ENCODE data around the gene VENTX.

The VENTX gene

DNA sequence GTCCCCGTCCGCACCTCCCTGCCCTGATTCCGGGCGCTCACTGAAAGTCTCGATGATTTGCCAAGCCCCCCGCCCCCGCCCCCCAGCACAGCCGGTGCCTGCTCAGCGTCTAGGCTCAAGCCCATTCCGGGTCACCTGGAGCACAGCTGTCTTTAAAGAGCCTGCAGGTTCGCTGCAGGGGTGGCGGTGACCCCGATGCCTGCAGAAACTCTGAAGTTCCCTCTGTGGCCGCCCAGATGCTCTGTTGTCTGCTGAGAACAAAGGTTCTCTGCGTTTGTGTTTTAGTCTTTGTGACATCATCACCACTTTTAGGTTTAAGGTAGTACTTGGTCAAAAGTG is 780 bp downstream of the VENTX start:
- no peak overlapping the region for H3K4me3 ChIP-seq (ENCODE audit: low read depth, low read length)
- TF ChIP-seq, protein P1, sequence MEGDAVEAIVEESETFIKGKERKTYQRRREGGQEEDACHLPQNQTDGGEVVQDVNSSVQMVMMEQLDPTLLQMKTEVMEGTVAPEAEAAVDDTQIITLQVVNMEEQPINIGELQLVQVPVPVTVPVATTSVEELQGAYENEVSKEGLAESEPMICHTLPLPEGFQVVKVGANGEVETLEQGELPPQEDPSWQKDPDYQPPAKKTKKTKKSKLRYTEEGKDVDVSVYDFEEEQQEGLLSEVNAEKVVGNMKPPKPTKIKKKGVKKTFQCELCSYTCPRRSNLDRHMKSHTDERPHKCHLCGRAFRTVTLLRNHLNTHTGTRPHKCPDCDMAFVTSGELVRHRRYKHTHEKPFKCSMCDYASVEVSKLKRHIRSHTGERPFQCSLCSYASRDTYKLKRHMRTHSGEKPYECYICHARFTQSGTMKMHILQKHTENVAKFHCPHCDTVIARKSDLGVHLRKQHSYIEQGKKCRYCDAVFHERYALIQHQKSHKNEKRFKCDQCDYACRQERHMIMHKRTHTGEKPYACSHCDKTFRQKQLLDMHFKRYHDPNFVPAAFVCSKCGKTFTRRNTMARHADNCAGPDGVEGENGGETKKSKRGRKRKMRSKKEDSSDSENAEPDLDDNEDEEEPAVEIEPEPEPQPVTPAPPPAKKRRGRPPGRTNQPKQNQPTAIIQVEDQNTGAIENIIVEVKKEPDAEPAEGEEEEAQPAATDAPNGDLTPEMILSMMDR (IDR thresholded peaks at IDR 0.05; ENCODE audit: low read depth, low read length): no peak

DNA sequence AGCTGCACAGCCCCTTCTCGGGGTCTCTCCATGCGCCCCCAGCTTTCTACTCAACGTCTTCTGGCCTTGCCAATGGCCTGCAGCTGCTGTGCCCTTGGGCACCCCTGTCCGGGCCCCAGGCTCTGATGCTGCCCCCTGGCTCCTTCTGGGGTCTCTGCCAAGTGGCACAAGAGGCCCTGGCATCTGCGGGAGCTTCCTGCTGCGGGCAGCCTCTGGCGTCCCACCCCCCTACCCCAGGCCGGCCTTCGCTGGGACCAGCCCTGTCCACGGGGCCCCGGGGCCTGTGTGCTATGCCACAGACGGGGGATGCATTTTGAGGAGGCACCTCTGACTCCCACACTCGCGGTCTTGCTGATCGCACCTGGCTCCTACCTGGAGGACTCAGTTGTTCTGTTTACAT is 2.3 kb downstream of the VENTX start:
- TF ChIP-seq, protein P1 (IDR thresholded peaks at IDR 0.05; ENCODE audit: low read depth, low read length): no peak

DNA sequence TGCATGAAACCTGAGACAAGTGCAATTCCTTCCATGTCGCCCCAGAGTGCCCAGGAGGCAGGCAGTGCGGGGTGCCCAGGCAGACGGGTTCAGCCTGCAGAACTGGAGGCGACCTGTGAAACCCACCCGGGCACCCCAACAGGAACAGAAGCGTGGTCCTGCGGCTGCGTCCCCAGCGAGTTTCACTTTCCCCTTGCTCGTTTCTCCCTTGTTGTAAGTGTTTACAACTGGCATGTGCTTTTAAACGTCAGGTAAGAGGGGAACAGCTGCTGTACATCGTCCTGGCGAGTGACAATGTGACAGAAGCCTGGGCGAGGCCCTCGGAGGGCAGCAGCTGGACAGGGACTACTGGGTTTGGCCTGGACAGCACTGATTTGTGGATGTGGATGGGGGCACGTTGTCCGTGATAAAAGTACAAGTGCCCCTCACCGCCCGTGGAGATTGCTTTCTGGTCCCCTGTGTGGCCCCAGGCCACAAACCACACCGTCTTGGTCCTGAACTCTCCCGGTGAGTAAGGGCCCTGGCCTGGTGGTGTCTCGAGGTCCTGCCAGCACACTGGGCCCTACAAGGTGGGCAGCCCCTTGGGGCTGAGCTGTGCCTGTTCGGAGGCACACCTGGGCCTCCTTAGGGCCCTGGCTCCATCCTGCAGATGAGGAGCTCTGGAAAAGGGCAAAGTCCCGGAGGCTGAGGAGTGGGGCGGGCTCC is 4.0 kb downstream of the VENTX start:
- TF ChIP-seq, protein P1 (IDR thresholded peaks at IDR 0.05; ENCODE audit: low read depth, low read length): no peak
- H3K4me3 ChIP-seq (ENCODE audit: low read depth, low read length): no peak overlapping the region

More for the DNA sequence above, 2.3 kb downstream of the VENTX start:
- no peak overlapping the region for H3K4me3 ChIP-seq (ENCODE audit: low read depth, low read length)

DNA sequence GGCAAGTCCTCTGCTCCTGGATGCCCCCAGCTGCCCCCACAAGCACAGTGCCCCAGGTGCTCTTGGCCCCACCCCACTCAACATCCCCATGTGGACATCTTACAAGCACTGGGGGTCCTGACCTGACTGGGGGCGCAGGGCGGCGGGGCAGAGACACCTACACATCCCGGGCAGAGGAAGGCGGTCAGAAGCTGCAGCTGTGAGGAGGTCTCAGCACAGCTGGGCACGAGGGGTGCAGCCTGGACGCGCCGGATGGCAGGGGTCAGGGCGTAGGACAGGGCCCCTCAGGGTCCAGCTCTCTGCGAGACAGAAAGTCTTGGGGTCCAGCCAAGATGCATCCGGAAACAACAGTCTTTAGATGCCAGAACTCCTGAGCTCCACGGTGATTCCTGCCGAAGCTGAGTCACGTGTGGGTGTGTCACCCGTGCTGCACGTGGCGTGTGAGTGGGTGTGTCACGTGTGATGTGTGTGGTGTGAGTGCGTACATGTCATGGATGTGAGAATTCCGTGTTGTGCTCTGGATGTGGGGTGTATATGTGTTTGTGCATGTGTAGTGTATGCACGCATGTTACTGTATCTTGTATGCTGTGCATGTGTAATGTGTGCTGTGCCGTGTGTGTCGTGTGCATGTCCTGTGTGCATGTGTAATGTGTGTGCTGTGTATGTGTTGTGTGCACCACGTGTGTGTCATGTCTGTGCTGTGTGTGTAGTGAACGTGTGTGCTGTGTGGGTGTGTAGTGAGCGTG is 5.1 kb downstream of the VENTX start:
- TF ChIP-seq, protein P1 (IDR thresholded peaks at IDR 0.05; ENCODE audit: low read depth, low read length): no peak
- H3K4me3 ChIP-seq (ENCODE audit: low read depth, low read length): no peak overlapping the region

DNA sequence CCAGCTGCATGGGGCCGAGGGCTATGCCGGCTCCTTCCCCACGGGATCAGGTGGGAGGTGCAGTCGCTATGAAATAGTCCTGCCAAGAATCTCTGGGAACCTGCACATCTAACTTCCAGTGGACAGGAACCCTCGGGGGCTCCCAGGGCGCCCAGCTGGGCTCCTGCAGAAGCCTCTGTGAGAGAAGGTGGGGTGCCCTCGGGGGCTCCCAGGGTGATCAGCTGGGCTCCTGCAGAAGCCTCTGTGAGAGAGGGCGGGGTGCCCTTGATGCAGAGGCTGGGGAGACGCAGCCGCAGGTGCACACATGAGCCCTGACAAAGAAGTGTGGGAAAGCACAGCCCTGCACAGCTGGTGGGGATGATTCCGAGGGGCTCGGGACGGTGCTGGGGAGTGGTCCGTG is 5.9 kb downstream of the VENTX start:
- no peak overlapping the region for H3K4me3 ChIP-seq (ENCODE audit: low read depth, low read length)
- TF ChIP-seq, protein P1 (IDR thresholded peaks at IDR 0.05; ENCODE audit: low read depth, low read length): no peak

DNA sequence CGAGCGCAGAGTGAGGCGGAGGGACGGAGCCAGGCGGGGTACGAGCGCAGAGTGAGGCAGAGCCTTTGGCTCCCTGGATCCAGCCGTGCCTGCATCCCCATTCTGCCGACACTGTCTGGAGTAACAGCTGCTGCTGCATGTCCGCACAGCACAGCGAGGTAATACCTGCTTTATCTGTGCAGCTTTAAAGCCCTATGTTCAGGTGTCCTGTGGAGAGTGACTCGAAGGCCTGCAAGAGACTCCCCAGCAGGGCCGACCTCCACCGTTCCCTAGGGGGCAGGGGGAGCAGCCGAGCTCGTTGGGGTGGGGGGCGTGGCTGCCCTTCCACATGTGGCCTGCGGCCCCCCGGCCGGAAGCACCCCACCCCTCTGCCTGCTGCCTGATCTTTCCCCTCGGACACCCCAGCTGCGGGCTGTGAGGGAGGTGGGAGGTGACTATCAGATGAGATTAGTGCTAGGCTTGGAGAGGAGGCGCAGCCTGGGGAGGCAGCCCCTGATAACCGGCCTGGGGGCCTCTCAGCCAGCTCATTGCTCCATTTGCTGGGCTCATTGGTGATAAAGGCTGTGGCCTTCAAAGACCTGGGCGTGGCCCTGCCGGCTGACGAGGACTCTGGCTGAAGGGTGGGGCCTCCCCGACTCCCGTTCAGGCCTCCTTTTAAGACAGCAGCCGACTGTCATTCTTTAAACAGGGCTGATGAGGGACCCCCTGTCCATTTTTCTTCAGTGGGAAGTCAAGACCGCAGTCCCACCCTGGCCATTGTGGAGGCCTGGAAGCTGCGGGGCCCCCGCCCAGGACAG is 8.0 kb downstream of the VENTX start:
- TF ChIP-seq, protein P1 (IDR thresholded peaks at IDR 0.05; ENCODE audit: low read depth, low read length): no peak
- no peak overlapping the region for H3K4me3 ChIP-seq (ENCODE audit: low read depth, low read length)

Data from WI38 (cell line).